Skeletal muscle cell (primary cell): Measurements from ENCODE around the gene ACAP2.

Source experiments
- DNase-seq: peaks from one replicate; pipeline ENCODE4 v3.0.0-alpha.2; 2010; ENCODE audit warnings: low read depth
- H3K4me3 ChIP-seq: 2 replicates; pipeline ENCODE4 v1.5.1; 2011; ENCODE audit warnings: low read depth, mild to moderate bottlenecking, control low read depth, low read length, moderate library complexity

Gene ACAP2

GRCh38 chr3:195267096-195267495 lies 175.7 kb downstream of the ACAP2 start:
- DNase-seq = no peak
- H3K4me3 ChIP-seq = no peak overlapping the region

- no peak for DNase-seq
- no peak overlapping the region for H3K4me3 ChIP-seq
These were observed 176.4 kb downstream of the ACAP2 start for GRCh38 chr3:195266428-195266827.

- DNase-seq = no peak
- H3K4me3 ChIP-seq = no peak overlapping the region
These were observed 177.3 kb downstream of the ACAP2 start for GRCh38 chr3:195265363-195265976.

- DNase-seq = no peak
- H3K4me3 ChIP-seq = no peak overlapping the region
These were observed 178.8 kb downstream of the ACAP2 start for GRCh38 chr3:195263925-195264600.

GRCh38 chr3:195263193-195263924 lies 179.5 kb downstream of the ACAP2 start:
- DNase-seq = no peak
- no peak overlapping the region for H3K4me3 ChIP-seq

GRCh38 chr3:195261925-195262324 lies 180.9 kb downstream of the ACAP2 start:
- no peak for DNase-seq
- H3K4me3 ChIP-seq = no peak overlapping the region

- H3K4me3 ChIP-seq = peak overlapping the region; percentile 71
- DNase-seq = no peak
These were observed 182.4 kb downstream of the ACAP2 start for GRCh38 chr3:195260280-195260905.

- DNase-seq = peak; percentile 79
- peak overlapping the region; percentile 71 for H3K4me3 ChIP-seq
These were observed 183.1 kb downstream of the ACAP2 start for GRCh38 chr3:195259475-195260279.

GRCh38 chr3:195259154-195259474 lies 183.7 kb downstream of the ACAP2 start:
- peak overlapping the region; percentile 49 for H3K4me3 ChIP-seq
- no peak for DNase-seq

- no peak overlapping the region for H3K4me3 ChIP-seq
- DNase-seq = no peak
These were observed 184.2 kb downstream of the ACAP2 start for GRCh38 chr3:195258449-195259153.

GRCh38 chr3:195257454-195258448 lies 185.1 kb downstream of the ACAP2 start:
- H3K4me3 ChIP-seq = no peak overlapping the region
- no peak for DNase-seq

GRCh38 chr3:195256639-195257453 lies 186.0 kb downstream of the ACAP2 start:
- H3K4me3 ChIP-seq = no peak overlapping the region
- DNase-seq = no peak

- DNase-seq = no peak
- H3K4me3 ChIP-seq = no peak overlapping the region
These were observed 187.0 kb downstream of the ACAP2 start for GRCh38 chr3:195255571-195256501.

GRCh38 chr3:195255176-195255500 lies 187.7 kb downstream of the ACAP2 start:
- no peak overlapping the region for H3K4me3 ChIP-seq
- no peak for DNase-seq

GRCh38 chr3:195254454-195255175 lies 188.2 kb downstream of the ACAP2 start:
- DNase-seq = no peak
- no peak overlapping the region for H3K4me3 ChIP-seq
